Measurements from ENCODE around the gene FXYD2. TPM values are rescaled to one million over a fixed set of nuclear protein-coding genes. Genes with fewer than 3 reads are reported as not detected.

Gene FXYD2
- total RNA-seq, 1 experiment from 2014 or later: not detected

GRCh38 chr11:117770061-117770460 is 54.5 kb downstream of the FXYD2 start:
- Histone ChIP-seq H3F3A (ENCODE audit: insufficient read depth, low read depth) (no peaks in the 10 kb centered on the region), H3K4me1 (replicated peaks; ENCODE audit: insufficient read depth) (no peaks in the 10 kb centered on the region), H3K9me2 (ENCODE audit: insufficient read depth) (no peaks in the 10 kb centered on the region), H3K79me2 (ENCODE audit: low read depth) (no peaks in the 10 kb centered on the region), H4K20me1 (ENCODE audit: insufficient read depth) (no peaks in the 10 kb centered on the region), H3K36me3 (ENCODE audit: low read depth) (no peaks in the 10 kb centered on the region), H3K4me2 (no peak overlapping the region), H3K9me3 (ENCODE audit: insufficient read depth, low read depth) (no peaks in the 10 kb centered on the region), H3K27me3 (ENCODE audit: insufficient read depth, low read depth) (peaks cover 94% of the 10 kb centered on the region), H3K4me3 (no peak overlapping the region), H3K27ac (no peak overlapping the region), H2AFZ (no peak overlapping the region)
- DNase-seq: no peak
- intact Hi-C loops (cut with micrococcal nuclease; ENCODE audit: unreplicated experiment): no loop called here
- TF ChIP-seq CTCF (conservative IDR thresholded peaks at IDR 0.05) (no peak), EZH2 (IDR thresholded peaks at IDR 0.05; ENCODE audit: low read depth) (no peak)
- ChIA-PET CTCF (no interaction called here), POLR2A (ENCODE audit: unreplicated experiment) (no interaction called here)
- no TSS peak for BruUV-seq (replicated peaks)

Other genes with a start within 250 kb of the FXYD2 start
- not detected in 2 replicates for gene DSCAML1, start 27.5 kb downstream of the FXYD2 start, total RNA-seq (2021)
- 0.20 and 0.48 TPM in 2 replicates for gene FXYD6, start 51.9 kb upstream of the FXYD2 start, total RNA-seq (2021)
- 18.5 and 21.7 TPM in 2 replicates for gene TMPRSS13, start 104.7 kb upstream of the FXYD2 start, total RNA-seq (2021)
- gene IL10RA, start 161.7 kb upstream of the FXYD2 start, total RNA-seq (2021): not detected in 2 replicates

Data from PC-9 (cell line).